DMS53 treated with DMSO at 0.1 percent for 48 hours (cell line): ENCODE data around the gene ADARB1.

Experiments used
- DNase-seq: peaks from one replicate; lab custom pipeline; 2025; ENCODE audit not compliant: unreplicated experiment; lab: John Stamatoyannopoulos, UW

ADARB1 gene

DNA sequence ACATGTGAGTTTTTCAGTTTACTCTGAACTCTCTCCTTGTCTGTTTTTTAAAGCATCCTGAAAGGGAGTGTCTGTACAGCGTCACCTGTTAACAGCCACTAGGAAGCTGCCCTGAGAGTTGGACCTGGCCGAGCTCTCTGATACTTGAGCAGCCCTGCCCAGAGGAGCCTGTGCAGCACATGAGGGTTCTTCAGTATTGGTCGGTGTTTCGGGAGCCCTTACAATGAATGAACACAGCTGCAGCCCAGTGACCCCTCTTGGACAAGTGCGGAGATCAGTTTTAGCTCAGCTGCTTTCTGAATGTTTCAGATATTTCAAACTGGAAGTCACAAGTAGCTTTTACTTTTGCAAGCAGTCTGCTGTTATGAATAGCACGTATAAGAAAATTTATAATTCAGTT, 39.2 kb downstream of the ADARB1 start:
- no peak for DNase-seq

DNA sequence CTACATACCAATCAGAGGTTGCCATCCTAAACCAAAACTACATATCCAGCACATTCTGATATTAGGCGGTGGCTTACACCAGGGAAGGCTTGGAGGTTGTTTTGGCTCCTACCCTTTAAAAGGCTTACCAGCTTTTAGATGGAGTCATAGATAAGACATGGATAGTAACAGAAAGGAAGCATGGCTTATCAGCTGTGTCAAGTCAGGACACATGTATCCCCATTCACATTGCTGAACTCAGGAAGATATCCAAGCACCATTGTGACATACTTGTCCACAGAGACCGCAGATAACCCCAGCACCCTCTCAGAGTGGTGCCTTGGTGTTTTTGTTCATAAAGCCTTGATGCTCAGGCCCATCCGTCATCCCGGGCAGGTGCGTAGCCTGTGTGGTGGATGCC, 39.7 kb downstream of the ADARB1 start:
- no peak for DNase-seq

DNA sequence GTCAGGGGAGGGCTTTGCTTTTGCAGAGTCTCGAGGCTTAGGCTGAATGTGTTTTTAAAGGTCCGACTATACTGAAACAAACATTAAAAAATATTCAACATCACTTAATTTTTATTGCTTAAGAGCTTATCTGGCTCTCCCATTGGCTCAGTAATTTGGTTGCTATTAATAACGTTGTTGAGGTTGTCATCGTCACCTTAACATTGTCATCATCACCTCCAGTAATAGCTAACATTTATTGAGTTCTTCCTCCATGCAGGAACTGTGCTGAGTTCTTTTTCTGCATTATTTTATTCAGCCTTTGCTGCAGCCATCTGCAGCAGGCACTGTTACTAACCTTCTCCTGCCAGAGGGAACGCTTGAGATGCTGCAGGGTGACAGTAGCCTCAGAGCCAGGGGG, 40.1 kb downstream of the ADARB1 start:
- no peak for DNase-seq

DNA sequence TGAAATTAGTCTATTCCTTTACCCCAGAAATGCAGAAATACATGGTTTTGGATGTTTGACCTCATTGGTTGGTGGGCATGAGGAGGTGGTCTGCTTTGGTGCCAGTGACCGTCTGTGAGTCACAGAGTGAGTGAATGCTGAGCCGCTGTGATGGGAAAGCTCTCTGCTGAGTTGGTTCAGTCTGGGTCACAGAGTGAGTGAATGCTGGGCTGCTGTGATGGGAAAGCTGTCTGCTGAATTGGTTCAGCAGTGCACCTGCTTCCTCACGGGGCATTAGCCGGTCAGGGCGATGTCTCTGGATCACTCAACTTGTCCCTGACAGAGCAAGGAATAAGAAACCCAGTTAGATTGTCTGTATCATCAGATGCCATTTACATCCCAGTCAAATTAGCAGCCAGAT, 40.8 kb downstream of the ADARB1 start:
- DNase-seq = no peak

DNA sequence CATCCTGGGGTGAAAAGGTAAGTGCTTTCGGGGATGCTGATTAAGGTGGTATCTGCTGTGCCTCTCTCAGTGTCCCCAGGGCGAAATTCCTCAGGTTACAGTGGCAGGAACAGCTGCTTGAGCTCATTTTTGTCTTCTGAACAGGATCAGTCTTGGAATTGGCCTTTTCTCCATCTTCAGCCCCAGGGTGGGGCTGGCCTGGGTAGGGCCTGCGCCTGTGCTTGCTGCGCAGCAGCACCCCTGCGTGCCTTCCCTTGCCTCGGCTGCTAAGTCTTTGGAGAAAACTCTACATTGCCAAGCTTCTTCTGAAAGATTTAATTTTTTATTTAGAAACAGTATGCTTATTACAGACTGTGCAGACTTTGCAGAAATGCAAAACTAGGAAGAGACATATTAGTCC, 41.7 kb downstream of the ADARB1 start:
- DNase-seq = no peak

GRCh38 chr21:45117314-45117713, 42.9 kb downstream of the ADARB1 start:
- no peak for DNase-seq

DNA sequence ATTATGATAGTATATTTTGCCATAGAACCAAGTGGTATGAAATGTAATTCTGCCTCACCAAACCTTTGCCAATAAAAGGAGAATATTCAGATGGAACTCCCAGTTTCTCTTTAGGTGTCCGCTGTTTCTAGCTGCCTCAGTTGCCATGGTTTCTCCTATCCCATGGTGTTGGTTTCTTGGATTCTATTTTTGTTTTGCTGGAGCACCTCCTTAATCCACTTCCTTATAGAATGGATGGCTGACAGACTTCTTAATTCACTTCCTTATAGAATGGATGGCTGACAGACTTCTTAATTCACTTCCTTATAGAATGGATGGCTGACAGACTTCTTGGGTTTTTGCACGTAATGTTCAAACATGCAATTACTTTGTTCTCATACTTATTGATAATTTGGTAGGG, 43.7 kb downstream of the ADARB1 start:
- no peak for DNase-seq

GRCh38 chr21:45119812-45120211, 45.4 kb downstream of the ADARB1 start:
- no peak for DNase-seq

DNA sequence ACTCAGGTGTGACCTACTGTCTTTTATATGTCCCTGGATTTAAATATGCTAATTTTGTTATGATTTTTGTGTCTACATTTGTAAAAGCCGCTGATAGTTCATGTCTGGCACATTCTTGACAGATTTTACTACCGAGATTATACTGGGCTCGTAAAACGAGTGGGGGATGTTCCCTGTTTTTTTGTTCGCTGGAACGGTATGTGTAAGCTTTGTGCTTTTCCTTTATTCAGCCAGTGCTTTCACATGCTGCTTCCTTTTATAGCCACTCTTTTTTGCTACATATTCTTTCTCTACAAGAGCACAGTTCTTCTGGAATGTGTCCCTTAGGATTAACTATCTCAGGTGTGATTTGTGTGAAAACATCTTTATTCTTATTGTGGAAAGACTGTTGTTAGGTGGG, 46.6 kb downstream of the ADARB1 start:
- no peak for DNase-seq

DNA sequence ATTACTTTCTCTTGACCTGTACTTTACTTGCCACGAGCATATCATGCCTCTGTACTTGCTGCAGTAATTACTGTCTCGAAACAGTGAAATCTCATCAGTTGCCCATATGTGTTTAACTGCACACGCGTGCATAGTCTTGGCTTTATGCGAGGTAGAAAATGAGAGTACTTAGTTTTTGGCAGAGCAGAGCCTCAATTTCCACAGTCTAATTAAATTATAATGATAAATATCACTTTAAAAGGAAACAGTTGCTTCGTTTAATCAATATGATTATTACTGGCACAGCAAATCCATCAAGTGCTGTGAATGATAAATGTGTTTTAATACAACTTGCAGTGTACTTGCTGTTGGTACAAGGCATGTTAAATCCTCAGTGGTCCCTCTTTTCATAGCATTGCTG, 47.6 kb downstream of the ADARB1 start:
- DNase-seq = no peak

DNA sequence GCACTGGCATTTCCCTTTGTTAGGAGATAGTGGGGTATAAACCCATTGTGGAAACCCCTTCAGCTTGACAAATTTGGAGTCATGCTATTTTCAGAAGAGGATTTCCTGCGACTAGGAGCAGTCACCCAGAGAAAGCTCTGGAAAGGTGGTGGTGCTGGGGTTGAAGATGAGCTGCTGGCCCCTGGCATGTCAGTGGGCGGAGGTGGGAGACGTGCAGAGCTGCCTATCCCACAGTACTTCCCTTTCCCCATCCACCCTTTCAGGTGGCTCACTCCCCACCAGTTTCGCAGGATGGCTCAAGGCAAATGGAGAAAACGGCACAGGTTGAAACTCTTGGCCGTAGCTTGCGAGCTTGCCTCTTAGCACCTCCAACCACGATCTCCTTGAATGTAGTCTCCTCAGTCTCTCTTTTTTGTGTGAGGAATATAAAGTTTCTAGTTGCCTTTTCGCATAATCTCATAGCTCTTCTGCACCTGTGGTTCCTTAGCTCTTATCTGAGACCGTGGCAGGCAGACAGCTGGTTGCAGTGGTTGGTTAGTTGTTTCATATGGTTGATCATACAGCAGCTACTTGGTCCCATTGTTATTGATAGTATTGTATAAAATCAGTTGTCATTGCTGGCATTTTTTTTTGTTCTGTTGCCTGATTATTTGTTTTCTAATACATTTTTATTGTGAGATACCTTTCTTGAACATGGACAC, 48.2 kb downstream of the ADARB1 start:
- DNase-seq = no peak

DNA sequence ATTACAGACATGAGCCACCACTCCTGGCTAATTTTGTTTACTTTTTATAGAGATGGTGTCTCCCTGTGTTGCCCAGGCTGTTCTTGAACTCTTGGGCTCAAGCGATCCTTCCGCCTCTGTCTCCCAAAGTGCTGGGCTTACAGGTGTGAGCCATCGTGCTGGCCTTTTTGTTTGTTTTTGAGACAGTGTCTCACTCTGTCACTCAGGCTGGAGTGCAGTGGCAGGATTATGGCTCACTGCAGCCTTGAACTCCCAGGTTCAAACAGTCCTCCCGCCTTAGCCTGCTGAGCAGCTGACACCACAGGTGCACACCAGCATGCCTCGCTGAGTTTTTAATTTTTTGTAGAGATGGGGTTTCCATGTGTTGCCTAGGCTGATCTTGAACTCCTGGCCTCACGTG, 49.1 kb downstream of the ADARB1 start:
- DNase-seq = no peak

GRCh38 chr21:45124596-45124995, 50.2 kb downstream of the ADARB1 start:
- no peak for DNase-seq

GRCh38 chr21:45125357-45125756, 51.0 kb downstream of the ADARB1 start:
- no peak for DNase-seq

DNA sequence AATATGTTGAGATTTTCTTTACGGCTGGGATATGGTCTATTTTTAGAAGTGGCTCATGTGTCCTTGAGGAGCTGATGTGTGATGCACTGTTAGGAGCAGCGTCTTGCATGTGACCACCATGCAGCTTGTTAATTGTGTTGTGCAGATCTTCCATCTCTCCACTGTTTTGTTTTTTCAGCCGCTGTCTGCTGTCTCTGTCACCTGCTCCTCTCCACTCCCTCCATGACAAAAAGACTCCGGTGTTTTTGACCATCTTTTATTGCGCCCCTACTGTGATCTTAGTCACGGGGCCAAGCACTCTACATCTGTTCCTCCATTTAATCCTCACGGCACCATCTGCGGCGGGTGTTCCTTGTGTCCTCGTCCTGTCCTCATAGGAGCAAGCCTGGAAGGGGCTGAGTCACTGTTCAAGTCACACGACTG, 51.8 kb downstream of the ADARB1 start:
- no peak for DNase-seq

- no peak for DNase-seq
Observed at GRCh38 chr21:45126983-45127382, 52.6 kb downstream of the ADARB1 start.

DNA sequence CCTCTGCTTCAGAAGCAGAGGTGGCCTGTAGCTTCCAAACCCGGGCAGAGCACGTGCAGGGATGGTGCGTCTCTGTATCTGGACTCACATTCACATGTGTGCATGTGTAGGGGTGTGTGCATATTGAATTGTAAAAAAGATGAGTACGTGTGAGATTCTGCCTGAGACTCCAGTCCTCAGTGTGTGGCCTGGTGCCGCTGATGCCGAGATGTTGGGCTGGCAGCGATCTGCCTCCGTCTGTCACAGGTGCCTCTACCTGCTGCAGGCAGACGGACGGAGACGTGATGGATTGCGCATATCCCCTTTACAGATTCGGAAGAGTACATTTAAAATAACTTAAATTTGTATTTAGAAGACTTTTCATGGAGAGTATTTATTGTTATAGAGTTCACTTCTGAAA, 53.6 kb downstream of the ADARB1 start:
- no peak for DNase-seq

GRCh38 chr21:45128613-45129188, 54.3 kb downstream of the ADARB1 start:
- DNase-seq = no peak

DNA sequence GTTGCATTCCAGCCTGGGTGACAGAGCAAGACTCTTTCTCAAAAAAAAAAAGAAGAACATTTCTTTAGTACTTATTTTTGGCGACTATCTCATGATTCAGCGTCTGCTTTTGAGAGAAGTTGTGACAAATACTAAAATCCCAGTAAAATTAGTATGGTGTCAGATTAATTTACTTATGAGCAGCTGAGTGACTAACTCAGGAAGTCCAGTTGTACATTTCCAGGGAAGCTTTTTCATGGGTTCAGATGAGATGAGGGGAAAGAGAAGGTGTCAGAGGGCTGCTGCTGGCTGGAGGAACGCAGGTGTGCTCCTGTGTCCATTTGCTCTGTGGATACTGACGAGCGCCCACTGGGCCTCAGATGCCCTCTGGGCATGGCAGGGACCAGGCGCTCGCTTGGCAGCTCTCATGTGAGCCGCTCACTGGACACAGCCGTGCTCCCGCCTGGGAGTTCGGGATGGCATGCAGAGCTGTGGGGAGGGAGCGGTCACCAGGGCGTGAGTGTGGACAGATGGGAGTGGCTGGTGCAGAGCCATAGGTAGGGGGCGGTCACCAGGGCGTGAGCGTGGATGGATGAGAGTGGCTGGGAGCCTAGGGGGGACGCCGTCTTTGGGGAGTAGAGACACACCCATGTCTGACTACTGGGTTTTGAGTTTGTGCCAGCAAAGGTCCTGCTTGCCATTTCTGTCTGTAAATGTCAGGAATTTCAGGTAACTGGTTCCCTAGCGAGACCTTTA, 55.0 kb downstream of the ADARB1 start:
- no peak for DNase-seq

DNA sequence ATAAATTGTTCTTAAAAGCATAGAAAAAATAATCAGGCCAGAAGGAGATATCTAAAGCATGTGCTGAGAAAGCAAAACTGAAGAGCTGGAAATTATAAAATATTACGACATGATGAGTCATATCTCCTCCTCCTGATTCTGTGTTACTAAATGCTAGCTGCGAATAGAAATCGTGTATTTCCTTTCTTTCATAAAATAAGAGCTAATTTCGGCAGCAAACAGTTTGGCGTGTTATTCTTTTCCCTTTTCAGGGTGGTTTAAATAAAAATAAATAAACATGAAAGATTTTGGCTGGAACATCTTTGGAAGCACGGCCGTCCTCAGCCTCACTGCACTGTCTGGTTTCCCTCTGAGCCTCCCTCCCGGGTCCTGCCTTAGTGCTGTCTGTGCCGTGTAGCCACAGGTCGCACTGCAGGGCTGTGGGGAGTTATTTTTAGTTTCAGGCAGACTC, 56.0 kb downstream of the ADARB1 start:
- no peak for DNase-seq

GRCh38 chr21:45131537-45131999, 57.2 kb downstream of the ADARB1 start:
- DNase-seq = no peak

GRCh38 chr21:45132841-45133573, 58.6 kb downstream of the ADARB1 start:
- no peak for DNase-seq
